HG03354 (cell line): Measurements from ENCODE around the gene CHD9.
A peak's percentile ranks its signal among the peaks of the same experiment; 100 is the strongest.

ENCODE experiments used
- ATAC-seq: cut with Tn5 transposase; IDR thresholded peaks from one replicate; pipeline ENCODE4 v1.9.1; 2021; ENCODE audit warnings: mild to moderate bottlenecking; ENCODE audit not compliant: unreplicated experiment, poor library complexity, severe bottlenecking

CHD9 gene

GRCh38 chr16:53090286-53090590 is 35.4 kb downstream of the CHD9 start:
- ATAC-seq: no peak

GRCh38 chr16:53090591-53091411 is 36.0 kb downstream of the CHD9 start:
- peak; percentile 49 for ATAC-seq

GRCh38 chr16:53091466-53092211 is 36.8 kb downstream of the CHD9 start:
- ATAC-seq: peak; percentile 59

GRCh38 chr16:53092284-53092683 is 37.5 kb downstream of the CHD9 start:
- ATAC-seq: no peak

GRCh38 chr16:53093162-53093744 is 38.5 kb downstream of the CHD9 start:
- ATAC-seq: no peak

DNA sequence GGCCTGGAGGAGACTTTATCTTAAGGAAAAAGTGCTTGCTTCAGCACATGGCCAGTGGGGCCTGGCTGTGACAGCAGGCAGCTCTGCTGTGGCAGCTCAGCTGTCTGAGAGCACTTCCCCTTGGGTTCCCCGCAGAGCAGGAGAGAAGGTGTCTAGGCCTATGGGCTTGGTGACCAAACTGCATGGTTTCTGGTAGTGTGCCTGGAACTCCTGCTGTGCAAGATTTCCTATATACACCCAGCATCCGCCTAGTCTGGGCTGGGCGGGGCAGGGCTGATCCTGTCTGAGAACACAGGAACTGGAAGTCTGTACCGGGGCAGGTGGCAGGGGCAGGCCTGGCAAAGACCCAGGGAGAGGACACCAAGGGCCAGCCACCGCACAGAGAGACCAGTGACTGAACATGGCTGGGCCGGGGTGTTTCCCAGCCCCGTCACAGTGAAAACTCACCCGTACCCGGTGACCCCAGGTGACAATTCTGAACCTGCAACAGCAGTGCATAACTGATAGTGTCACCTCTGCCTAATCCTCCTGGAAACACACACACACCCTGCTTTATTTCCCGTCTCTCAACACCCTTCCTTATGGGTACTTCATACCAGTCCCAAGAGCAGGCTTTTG is 39.3 kb downstream of the CHD9 start:
- ATAC-seq: peak; percentile 48

DNA sequence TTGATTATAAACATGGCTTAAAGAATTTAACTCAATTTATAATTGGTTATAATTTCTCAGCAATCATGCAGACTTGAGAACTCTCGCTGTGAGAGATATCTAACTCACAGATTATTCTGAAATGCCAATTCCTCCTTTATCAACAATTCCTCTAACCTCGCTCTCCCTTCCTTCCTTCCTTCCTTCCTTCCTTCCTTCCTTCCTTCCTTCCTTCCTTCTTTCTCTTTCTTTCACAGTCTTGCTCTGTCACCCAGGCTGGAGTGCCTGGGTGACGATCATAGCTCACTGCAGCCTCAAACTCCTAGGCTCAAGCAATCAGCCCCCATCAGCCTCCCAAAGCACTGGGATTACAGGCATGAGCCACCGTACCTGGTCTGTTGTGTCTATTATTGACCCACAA is 42.4 kb downstream of the CHD9 start:
- no peak for ATAC-seq

DNA sequence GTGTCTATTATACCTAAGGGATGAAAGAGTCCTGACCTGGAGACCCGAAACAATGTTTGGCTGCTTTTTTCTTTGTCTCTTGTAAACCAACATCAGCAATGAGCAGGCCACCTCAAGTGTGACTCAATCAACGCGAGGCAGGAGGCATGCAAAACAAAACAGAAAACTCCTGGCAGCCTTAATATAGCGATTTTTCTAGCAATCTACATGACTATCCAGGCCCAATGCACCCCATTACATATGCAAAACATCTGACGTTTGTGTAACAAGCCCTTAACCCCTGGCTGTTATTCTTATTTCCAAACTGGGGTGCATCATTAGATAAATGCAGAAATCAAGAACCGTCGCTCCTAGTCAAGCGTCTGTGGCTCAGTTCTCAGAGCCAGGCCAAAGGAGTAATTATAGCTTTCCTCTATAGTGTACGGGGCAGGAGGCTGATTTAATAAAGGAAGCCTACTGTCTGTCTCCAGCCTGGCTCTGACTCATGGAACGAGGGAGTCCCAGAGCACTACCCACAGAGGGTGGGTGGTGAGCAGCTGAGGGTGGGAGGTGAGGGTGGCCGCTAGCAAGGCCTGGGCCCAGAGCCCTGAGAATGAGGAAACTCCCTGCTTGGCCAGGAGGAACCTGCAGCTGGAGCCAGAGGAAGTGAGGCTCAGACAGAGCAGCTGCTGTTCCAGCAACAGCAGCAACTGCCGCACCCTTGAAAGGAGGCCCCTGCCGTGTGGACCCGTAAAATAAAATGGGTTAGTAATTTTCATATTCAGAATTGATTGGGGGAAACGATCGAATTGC is 43.9 kb downstream of the CHD9 start:
- peak; percentile 76 for ATAC-seq

GRCh38 chr16:53099318-53100130 is 44.7 kb downstream of the CHD9 start:
- ATAC-seq: peak; percentile 69

- no peak for ATAC-seq
Observed at GRCh38 chr16:53100131-53100748, 45.4 kb downstream of the CHD9 start.

GRCh38 chr16:53100889-53101288 is 46.1 kb downstream of the CHD9 start:
- ATAC-seq: no peak

DNA sequence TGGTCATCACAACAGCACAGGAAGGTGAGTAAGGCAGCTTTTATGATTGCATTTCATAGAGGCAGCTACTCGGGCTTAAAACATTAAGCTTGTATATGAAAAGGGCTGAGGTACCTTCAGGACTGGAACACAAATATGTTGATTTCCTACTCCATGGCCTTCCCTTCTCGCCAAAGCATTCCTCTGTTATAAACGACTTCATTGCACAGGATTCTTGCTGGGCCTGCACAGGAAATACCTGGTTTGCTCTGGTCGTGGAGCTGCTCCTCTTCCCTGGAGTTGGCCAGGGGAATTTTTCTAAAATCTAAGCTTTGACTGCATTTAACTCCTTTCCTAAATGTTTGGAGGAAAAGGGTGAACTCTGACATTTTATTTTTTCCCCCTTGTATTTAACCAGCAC is 49.0 kb downstream of the CHD9 start:
- ATAC-seq: no peak

DNA sequence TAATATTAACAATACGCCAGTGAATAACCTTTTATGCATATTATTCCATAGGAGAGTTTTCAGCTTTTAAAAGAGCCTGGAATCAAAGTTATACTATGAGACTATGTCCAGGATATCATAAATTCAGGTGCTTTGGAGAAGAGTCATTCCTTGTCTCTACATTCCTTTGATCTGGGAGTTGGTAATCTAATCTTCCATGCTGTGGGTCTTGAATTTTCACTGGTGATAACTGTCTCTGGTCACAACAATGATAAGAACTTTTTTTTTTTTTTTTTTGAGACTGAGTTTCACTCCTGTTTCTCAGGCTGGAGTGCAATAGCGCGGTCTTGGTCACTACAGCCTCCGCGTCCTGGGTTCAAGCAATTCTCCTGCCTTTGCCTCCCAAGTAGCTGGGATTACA is 50.8 kb downstream of the CHD9 start:
- no peak for ATAC-seq

DNA sequence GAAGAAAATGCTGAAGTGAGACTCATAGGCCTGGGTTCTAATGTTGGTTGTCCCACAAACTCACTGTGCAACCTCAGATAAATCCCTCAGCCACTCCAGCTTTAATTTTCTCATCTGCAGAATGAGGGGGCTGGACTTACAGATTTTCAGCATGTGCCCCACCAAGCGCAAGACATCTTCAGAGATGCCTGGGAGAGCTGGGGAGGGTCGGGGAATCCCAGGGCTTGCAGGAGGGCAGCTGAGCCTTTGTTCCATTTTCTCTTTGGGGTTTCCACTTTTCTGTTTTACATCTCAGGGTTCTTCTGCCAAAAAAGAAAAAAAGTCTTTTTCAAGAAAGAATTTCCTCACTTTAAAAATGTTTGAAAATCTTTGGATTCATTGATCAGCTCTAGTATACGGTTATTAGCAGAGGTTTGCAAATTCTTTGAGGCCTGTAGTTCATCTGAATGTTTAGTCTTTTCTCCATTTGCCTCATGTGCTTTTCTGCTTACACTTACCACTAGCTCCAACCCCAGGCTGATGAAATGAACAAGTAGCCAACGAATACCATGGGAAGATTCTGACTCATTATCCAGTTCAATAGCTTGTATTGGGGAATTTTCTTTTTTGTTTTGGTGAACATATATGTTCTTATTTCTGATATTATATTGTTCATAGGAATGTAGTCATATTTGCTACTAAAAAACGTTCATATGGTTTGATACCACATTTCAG is 56.4 kb downstream of the CHD9 start:
- ATAC-seq: no peak

DNA sequence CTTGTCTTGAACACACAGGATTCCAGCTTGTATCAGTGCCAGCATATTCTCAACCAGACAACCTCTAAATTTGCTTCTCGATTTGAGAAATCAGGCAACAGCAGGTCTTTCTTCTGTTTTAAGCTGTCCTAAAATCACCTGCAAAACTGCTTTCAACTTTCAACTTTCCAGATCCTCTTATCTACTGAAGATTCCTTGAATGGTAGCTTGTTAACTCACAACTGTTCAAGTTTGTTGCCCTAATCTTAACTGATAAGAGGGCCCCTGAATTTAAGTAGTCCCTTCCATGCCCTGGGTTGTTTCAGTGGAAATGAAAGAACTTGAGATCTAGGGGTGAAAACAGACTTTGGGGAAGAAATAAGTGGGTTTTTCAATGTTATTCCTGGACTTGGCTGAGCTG is 57.2 kb downstream of the CHD9 start:
- ATAC-seq: no peak

DNA sequence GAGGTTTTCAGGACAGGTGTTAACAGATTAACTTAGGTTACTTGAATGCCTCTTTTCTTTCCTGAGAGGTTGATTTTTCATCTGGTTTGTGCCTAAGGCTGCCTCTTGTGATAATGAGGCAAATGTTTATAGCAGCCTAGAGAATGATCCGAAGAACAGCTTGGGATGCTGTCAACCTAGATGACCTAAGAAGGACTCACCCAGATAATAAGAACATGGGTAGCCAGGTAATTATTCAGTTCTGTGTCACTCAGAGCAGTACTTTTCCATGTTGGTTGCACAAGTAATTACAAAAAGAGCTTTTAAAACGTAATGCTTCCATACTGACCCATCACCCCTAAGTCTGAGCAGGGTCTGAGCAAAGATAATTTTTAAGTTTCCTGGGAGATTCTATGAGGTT is 60.3 kb downstream of the CHD9 start:
- ATAC-seq: no peak

GRCh38 chr16:53115773-53116172 is 61.0 kb downstream of the CHD9 start:
- ATAC-seq: no peak

DNA sequence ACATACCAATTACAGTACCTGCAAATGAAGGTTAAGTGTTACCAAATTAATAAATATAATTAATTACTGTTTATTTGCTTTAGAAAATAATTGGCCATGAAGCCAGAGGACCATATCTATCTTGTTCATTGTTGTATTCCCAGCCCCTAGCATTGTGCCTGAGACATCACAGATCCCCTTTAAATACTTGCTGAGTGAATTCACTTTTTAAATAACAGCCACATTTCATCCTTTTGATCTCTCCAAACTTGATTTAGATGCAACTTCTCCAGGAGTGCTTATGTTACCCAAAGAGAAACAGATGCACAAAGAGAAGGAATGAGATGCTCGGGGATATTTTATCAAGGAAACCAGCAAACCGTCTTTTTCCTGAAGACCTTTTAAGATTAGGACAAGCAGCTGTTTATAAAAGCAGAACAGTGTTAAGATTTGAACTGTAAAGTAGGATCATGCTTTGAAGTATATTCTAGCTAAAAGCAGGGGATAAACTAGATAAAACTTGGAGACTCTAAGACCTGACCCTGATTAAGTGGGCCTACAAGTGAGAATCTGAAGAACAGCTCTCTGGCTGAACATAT is 66.3 kb downstream of the CHD9 start:
- ATAC-seq: no peak
